Measurements from ENCODE around the gene PTPRH.

- TF ChIP-seq, protein P1, sequence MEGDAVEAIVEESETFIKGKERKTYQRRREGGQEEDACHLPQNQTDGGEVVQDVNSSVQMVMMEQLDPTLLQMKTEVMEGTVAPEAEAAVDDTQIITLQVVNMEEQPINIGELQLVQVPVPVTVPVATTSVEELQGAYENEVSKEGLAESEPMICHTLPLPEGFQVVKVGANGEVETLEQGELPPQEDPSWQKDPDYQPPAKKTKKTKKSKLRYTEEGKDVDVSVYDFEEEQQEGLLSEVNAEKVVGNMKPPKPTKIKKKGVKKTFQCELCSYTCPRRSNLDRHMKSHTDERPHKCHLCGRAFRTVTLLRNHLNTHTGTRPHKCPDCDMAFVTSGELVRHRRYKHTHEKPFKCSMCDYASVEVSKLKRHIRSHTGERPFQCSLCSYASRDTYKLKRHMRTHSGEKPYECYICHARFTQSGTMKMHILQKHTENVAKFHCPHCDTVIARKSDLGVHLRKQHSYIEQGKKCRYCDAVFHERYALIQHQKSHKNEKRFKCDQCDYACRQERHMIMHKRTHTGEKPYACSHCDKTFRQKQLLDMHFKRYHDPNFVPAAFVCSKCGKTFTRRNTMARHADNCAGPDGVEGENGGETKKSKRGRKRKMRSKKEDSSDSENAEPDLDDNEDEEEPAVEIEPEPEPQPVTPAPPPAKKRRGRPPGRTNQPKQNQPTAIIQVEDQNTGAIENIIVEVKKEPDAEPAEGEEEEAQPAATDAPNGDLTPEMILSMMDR (conservative IDR thresholded peaks at IDR 0.05) = no peak
- TF ChIP-seq EZH2 (IDR thresholded peaks at IDR 0.05; ENCODE audit: low read depth) = no peak
Measured at GRCh38 chr19:55149078-55150003, 60.0 kb downstream of the PTPRH start, which contains the start of gene TNNT1.

Measured in PC-9 (cell line).